ENCODE results near the gene CDC42EP5.

DNA sequence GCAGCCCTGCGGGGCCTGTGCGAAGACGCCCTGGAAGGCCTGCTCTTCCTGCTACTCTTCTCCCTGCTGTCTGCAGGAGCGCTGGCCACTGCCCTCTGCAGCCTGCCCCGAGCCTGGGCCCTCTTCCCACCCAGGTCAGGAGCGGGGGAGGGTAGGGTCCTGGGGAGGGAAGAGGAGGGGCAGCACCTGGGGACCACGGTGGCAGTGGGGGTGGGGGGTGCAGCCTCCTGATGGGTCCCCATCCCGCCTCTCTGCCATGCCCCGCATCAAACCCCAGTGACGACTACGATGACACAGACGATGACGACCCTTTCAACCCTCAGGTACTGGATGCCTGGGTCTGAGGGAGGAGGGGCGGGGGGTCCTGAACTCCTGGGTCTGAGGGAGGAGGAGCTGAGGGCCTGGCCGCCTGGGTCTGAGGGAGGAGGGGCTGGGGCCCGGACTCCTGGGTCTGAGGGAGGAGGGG, 37.5 kb downstream of the CDC42EP5 start:
- no peak for TF ChIP-seq EZH2 (IDR thresholded peaks at IDR 0.05; ENCODE audit: borderline replicate concordance, insufficient read depth, low read depth, low read length, poor library complexity, severe bottlenecking)
- TF ChIP-seq, protein P1, sequence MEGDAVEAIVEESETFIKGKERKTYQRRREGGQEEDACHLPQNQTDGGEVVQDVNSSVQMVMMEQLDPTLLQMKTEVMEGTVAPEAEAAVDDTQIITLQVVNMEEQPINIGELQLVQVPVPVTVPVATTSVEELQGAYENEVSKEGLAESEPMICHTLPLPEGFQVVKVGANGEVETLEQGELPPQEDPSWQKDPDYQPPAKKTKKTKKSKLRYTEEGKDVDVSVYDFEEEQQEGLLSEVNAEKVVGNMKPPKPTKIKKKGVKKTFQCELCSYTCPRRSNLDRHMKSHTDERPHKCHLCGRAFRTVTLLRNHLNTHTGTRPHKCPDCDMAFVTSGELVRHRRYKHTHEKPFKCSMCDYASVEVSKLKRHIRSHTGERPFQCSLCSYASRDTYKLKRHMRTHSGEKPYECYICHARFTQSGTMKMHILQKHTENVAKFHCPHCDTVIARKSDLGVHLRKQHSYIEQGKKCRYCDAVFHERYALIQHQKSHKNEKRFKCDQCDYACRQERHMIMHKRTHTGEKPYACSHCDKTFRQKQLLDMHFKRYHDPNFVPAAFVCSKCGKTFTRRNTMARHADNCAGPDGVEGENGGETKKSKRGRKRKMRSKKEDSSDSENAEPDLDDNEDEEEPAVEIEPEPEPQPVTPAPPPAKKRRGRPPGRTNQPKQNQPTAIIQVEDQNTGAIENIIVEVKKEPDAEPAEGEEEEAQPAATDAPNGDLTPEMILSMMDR (IDR thresholded peaks at IDR 0.05): no peak

Measured in B cell (primary cell).